ENCODE measurements around the gene TAGAP.
"Not testable (repeated sequence)": the region's sequence is repeated elsewhere in the genome, so short reads cannot be mapped to it uniquely, and the experiment has no call there.

The TAGAP gene

GRCh38 chr6:159043947-159044346 lies 844 bp downstream of the TAGAP start:
- H3K4me1 Mint-ChIP-seq (ENCODE audit: low read depth), result peaks cover 72% of the 10 kb centered on the region
- peaks cover 54% of the 10 kb centered on the region for H3K36me3 Mint-ChIP-seq (ENCODE audit: low read depth)
- peak overlapping the region; percentile 96 for H3K4me3 Mint-ChIP-seq
- peaks cover 3% of the 10 kb centered on the region for H3K27me3 Mint-ChIP-seq (ENCODE audit: low read depth)
- H3K27ac Mint-ChIP-seq, result peak overlapping the region; percentile 97
- H3K9me3 Mint-ChIP-seq, result no peaks in the 10 kb centered on the region

- H3K27me3 Mint-ChIP-seq (ENCODE audit: low read depth), result peaks cover 3% of the 10 kb centered on the region
- H3K36me3 Mint-ChIP-seq (ENCODE audit: low read depth), result peaks cover 57% of the 10 kb centered on the region
- H3K4me1 Mint-ChIP-seq (ENCODE audit: low read depth), result peaks cover 74% of the 10 kb centered on the region
- H3K27ac Mint-ChIP-seq, result peak overlapping the region; percentile 97
- no peaks in the 10 kb centered on the region for H3K9me3 Mint-ChIP-seq
- H3K4me3 Mint-ChIP-seq, result peak overlapping the region; percentile 96
Measured at GRCh38 chr6:159043251-159043650, 1.5 kb downstream of the TAGAP start.

DNA sequence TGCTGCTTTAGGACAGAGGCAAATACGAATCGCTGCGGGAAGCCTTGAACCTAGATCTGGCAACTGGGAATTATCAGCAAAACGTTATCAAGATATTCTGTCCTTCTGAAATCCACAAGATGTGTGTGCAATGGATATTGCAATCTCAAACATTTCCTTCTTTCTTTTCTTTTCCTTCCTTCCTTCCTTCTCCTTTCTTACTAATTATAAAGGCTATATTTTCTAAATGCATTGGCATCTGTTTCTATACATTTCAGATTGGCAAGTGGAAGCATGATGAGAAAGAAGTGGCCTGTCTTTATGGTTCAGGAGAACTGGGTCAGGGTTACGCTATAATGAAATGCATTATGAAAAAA lies 2.0 kb downstream of the TAGAP start:
- H3K4me3 Mint-ChIP-seq, result peak overlapping the region; percentile 96
- peaks cover 61% of the 10 kb centered on the region for H3K36me3 Mint-ChIP-seq (ENCODE audit: low read depth)
- H3K27me3 Mint-ChIP-seq (ENCODE audit: low read depth), result peaks cover 2% of the 10 kb centered on the region

GRCh38 chr6:159042003-159042825 lies 2.6 kb downstream of the TAGAP start:
- Mint-ChIP-seq H3K27ac (peak overlapping the region; percentile 97), H3K9me3 (no peaks in the 10 kb centered on the region), H3K4me3 (peak overlapping the region; percentile 96), H3K4me1 (ENCODE audit: low read depth) (peaks cover 68% of the 10 kb centered on the region), H3K36me3 (ENCODE audit: low read depth) (peaks cover 67% of the 10 kb centered on the region), H3K27me3 (ENCODE audit: low read depth) (no peaks in the 10 kb centered on the region)

More for the DNA sequence above, 2.0 kb downstream of the TAGAP start:
- H3K9me3 Mint-ChIP-seq, result no peaks in the 10 kb centered on the region
- peaks cover 72% of the 10 kb centered on the region for H3K4me1 Mint-ChIP-seq (ENCODE audit: low read depth)
- H3K27ac Mint-ChIP-seq, result peak overlapping the region; percentile 97

DNA sequence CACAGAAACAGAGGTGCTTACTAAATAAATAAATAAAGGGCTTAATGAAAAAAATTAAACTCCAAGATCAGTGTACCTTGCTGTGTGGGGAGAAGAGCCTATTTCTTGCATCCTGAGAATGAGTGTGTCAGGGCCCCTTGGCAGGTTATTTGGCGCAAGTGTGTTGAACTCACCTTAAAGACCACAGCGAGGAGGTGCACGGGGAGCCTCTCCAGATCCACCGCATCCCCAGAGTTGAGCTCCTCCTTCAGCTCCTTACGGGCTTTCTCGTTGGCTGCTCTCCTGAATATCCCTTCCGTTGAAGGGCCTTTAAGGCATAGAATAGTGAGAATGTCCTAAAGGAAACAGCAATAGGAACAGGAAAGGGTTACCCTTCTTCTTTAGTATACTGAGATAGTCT lies 3.6 kb downstream of the TAGAP start:
- Mint-ChIP-seq H3K27me3 (ENCODE audit: low read depth) (no peaks in the 10 kb centered on the region), H3K4me1 (ENCODE audit: low read depth) (peaks cover 66% of the 10 kb centered on the region), H3K9me3 (no peaks in the 10 kb centered on the region), H3K27ac (peak overlapping the region; percentile 97), H3K4me3 (peak overlapping the region; percentile 96), H3K36me3 (ENCODE audit: low read depth) (peaks cover 72% of the 10 kb centered on the region)

DNA sequence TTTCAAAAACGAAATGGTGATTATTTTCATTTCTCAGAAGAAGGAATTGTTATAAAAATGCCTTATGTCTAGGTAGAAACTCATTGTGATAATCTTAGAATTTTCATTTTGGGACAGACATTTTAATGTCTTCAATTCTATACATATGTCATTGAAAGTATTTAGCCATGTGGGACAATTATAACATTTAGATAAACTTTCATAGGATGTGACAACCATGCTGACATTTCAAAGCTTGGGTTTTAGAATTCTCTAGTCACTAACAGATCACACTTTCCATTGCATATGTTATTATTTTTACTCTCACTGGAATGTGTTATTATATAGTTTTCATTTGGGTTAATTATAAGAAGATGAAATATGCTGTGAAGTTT lies 4.9 kb downstream of the TAGAP start:
- H3K4me3 Mint-ChIP-seq, result peak overlapping the region; percentile 31

DNA sequence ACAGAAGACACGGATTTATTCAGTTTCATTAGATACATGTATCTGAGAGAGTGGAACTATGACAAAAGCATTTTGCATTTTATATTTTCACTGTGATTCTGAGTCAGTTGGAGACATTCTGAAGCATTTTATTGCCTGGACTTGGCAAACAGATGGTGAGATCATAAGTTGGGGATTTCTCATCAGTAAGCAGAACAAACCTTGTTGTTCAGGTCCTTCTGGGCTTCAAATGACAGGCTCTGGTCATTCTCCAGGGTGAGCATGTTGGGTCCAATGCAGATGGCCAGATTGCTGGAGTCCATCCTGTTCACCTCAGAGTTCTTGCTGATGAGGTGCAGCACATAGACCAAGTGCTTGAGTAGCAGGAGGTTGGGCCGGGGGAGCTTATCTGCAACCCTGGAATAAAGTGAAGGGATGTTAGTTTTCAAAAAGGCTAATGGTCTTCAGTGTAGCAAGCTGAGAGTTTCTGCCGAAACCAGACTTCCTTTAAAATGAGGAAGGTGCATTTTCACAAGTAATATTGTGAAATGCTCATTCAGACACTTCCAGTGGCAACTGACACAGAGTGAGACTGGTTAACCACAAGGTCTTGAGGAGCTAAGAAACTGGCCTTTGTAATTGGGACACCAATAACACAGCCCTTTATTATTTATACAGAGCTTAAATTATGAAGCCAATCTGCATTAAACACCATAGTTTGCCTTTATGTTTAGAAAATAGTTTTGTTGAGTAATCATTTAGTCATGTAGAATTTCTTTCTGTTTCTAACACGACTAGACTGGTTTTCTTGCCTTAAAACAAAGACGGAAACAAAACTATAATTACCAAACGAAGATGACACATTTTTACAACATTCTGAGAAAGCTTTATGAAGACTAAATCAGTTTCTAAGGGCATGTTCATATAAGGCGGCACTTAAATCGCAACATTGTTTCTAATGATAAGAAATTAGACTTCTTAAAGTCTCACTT lies 5.6 kb downstream of the TAGAP start:
- Mint-ChIP-seq H3K4me3 (peak overlapping the region; percentile 74), H3K9me3 (no peaks in the 10 kb centered on the region), H3K27me3 (ENCODE audit: low read depth) (no peaks in the 10 kb centered on the region), H3K36me3 (ENCODE audit: low read depth) (peaks cover 84% of the 10 kb centered on the region), H3K4me1 (ENCODE audit: low read depth) (peaks cover 57% of the 10 kb centered on the region), H3K27ac (peak overlapping the region; percentile 87)

More for the DNA sequence above, 4.9 kb downstream of the TAGAP start:
- H3K9me3 Mint-ChIP-seq, result no peaks in the 10 kb centered on the region
- no peaks in the 10 kb centered on the region for H3K27me3 Mint-ChIP-seq (ENCODE audit: low read depth)
- peak overlapping the region; percentile 87 for H3K27ac Mint-ChIP-seq
- H3K4me1 Mint-ChIP-seq (ENCODE audit: low read depth), result peaks cover 60% of the 10 kb centered on the region
- peaks cover 83% of the 10 kb centered on the region for H3K36me3 Mint-ChIP-seq (ENCODE audit: low read depth)

GRCh38 chr6:159038318-159038717 lies 6.5 kb downstream of the TAGAP start:
- H3K27me3 Mint-ChIP-seq (ENCODE audit: low read depth); H3K27ac Mint-ChIP-seq; H3K4me3 Mint-ChIP-seq; H3K9me3 Mint-ChIP-seq: not testable (repeated sequence)
- peaks cover 51% of the 10 kb centered on the region for H3K4me1 Mint-ChIP-seq (ENCODE audit: low read depth)
- peaks cover 79% of the 10 kb centered on the region for H3K36me3 Mint-ChIP-seq (ENCODE audit: low read depth)

DNA sequence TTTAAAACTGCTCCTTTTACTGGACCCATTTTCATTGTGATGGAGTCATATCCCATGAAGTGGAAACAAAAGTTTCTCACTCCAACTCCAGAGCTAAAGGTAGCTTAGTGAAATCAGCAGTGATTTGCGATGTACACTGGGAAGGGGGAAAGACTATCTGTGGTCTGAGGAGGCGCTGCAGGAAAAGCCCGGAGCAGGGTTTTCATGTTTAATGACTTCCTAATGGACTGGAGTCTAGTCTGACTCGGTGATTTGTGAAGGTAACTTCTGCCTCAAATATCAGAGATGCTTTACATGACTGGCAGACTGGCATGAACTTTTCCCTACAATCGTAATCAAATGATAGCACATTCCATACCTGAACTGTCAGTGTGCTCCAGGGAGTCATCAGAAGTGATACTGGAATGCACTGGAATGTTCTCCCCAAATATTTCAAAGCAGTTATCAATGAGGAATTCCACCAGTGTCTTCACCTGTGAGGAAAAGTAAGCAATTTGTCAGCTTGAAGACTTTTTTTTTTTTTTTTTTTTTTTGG lies 7.0 kb downstream of the TAGAP start:
- no peaks in the 10 kb centered on the region for H3K9me3 Mint-ChIP-seq
- no peak overlapping the region for H3K27ac Mint-ChIP-seq

GRCh38 chr6:159036673-159037072 lies 8.1 kb downstream of the TAGAP start:
- H3K4me1 Mint-ChIP-seq (ENCODE audit: low read depth), result peaks cover 34% of the 10 kb centered on the region
- peaks cover 63% of the 10 kb centered on the region for H3K36me3 Mint-ChIP-seq (ENCODE audit: low read depth)
- no peak overlapping the region for H3K4me3 Mint-ChIP-seq
- no peak overlapping the region for H3K27ac Mint-ChIP-seq
- no peaks in the 10 kb centered on the region for H3K27me3 Mint-ChIP-seq (ENCODE audit: low read depth)
- H3K9me3 Mint-ChIP-seq, result no peaks in the 10 kb centered on the region

More for the DNA sequence above, 7.0 kb downstream of the TAGAP start:
- Mint-ChIP-seq H3K27me3 (ENCODE audit: low read depth) (no peaks in the 10 kb centered on the region), H3K36me3 (ENCODE audit: low read depth) (peaks cover 74% of the 10 kb centered on the region), H3K4me3 (no peak overlapping the region), H3K4me1 (ENCODE audit: low read depth) (peaks cover 46% of the 10 kb centered on the region)

DNA sequence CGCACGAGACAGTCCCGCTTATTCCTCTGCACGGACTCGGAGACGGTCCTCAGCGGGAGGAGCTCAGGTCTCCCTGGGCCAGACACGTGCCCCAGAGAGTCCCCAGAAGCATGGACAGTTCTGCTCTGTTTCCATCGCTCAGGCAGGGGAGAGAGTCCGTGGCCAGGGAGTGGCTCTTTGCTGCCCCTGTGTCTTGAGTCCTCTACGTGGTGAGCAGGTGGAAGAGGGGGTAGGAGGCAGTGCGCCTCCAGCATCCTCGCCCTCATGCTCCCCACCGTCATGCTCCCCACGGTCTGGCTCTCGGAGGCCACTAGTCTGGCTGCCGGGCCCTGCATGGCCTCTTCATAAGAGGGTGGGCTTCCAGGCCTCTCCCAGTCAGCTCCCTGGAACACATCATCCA lies 8.9 kb downstream of the TAGAP start:
- peaks cover 27% of the 10 kb centered on the region for H3K4me1 Mint-ChIP-seq (ENCODE audit: low read depth)
- H3K9me3 Mint-ChIP-seq, result no peaks in the 10 kb centered on the region
- H3K27me3 Mint-ChIP-seq (ENCODE audit: low read depth), result no peaks in the 10 kb centered on the region
- H3K27ac Mint-ChIP-seq, result no peak overlapping the region
- peaks cover 55% of the 10 kb centered on the region for H3K36me3 Mint-ChIP-seq (ENCODE audit: low read depth)
- H3K4me3 Mint-ChIP-seq, result no peak overlapping the region

DNA sequence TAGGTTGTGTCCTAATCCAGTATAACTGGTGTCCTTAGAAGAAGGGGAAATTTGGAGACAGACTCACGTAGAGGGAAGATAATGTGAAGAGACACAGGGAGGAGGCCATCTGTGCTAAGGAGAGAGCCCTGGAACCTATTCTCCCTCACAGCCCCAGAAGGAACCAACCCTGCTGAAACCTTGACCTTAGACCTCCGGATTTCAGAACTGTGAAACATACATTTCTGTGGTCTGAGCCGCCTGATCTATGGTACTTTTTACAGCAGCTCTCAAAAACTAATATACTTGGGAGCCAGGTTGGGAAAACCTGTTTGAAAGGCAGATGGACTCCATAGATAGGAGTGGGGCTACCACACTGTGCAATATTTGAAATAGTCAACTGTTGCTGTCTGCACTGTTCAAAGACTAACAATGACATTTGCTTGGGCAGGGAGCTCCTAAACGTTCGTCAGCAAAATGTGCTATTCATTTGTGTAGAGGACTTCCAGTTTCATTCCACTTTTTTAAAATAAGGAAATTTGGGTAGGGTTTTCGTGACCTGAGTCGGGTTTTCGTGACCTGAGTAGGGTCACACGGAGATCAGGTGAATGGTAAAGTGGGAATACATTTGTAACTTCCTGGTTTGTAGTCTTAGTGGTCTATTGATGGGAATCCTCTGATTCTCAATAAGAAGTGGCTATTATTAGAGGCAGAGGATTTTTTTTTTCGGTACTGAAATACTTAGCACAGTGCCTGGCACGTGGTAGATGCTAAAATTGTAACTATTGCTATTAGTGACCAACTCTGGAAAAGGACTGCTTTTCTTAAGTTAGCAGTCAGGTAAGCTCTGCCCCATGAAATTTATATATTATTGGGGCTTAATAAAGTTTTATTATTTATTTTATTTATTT lies 11.4 kb downstream of the TAGAP start:
- H3K4me3 Mint-ChIP-seq, result no peak overlapping the region
- H3K4me1 Mint-ChIP-seq (ENCODE audit: low read depth), result peaks cover 5% of the 10 kb centered on the region
- H3K36me3 Mint-ChIP-seq (ENCODE audit: low read depth), result peaks cover 33% of the 10 kb centered on the region
- H3K27ac Mint-ChIP-seq, result no peak overlapping the region
- no peaks in the 10 kb centered on the region for H3K9me3 Mint-ChIP-seq
- peaks cover 2% of the 10 kb centered on the region for H3K27me3 Mint-ChIP-seq (ENCODE audit: low read depth)

DNA sequence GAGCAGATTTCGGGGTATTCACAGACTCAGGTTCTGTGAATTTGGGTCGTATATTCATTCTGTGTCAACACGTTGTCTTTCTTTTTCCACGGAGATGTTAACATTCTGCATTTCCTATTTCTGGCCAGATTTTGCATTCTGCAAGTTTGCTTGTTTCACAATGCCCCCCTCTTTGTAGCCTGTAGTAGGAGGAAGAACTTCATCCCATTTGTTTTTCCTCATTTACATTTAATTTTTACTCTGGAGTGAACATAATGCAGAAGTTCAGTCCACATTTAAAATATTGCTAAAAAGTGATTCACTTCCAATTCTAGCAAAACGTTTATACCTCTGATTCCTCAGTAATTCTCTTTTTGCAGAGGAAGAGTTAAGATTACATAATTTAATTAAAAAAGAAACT lies 12.9 kb downstream of the TAGAP start:
- Mint-ChIP-seq H3K4me1 (ENCODE audit: low read depth) (peaks cover 3% of the 10 kb centered on the region), H3K4me3 (no peak overlapping the region), H3K9me3 (no peaks in the 10 kb centered on the region), H3K36me3 (ENCODE audit: low read depth) (peaks cover 22% of the 10 kb centered on the region), H3K27me3 (ENCODE audit: low read depth) (peaks cover 5% of the 10 kb centered on the region), H3K27ac (no peak overlapping the region)

GRCh38 chr6:159030168-159030567 lies 14.6 kb downstream of the TAGAP start:
- peaks cover 5% of the 10 kb centered on the region for H3K27me3 Mint-ChIP-seq (ENCODE audit: low read depth)
- H3K4me3 Mint-ChIP-seq, result no peak overlapping the region
- peaks cover 10% of the 10 kb centered on the region for H3K9me3 Mint-ChIP-seq
- peaks cover 18% of the 10 kb centered on the region for H3K36me3 Mint-ChIP-seq (ENCODE audit: low read depth)
- peaks cover 2% of the 10 kb centered on the region for H3K4me1 Mint-ChIP-seq (ENCODE audit: low read depth)
- H3K27ac Mint-ChIP-seq, result no peak overlapping the region

Data from T-helper 1 cell treated with Interleukin-12 subunit alpha and Interleukin-12 subunit beta and Interleukin-4 antibody, amounts not matched to agents 30 μg/mL and 1 μg/mL, for 36 hours (primary cell).